Sigmoid colon (tissue), 4 donors: ENCODE measurements around the gene PEPD.

Source experiments
- EP300 ChIP-seq, 4 donors: sonication (generic); formaldehyde crosslinking; IDR thresholded peaks; one replicate each; pipeline ENCODE4 v1.6.1; 2017; ENCODE audit warnings: antibody characterized with exemption in 4 of 4
- POLR2A ChIP-seq, 2 donors: fragments of 450-650 bp; IDR thresholded peaks; one replicate each; pipeline ENCODE4 v1.6.1; 2016; ENCODE audit warnings: antibody characterized with exemption in 2 of 2, mild to moderate bottlenecking in 2 of 2, moderate library complexity in 2 of 2
- POLR2AphosphoS5 ChIP-seq, 4 donors: sonication (generic); formaldehyde crosslinking; IDR thresholded peaks; one replicate each; pipeline ENCODE4 v1.6.1; 2017; ENCODE audit warnings: antibody characterized with exemption in 4 of 4
- TF ChIP-seq, protein P1 (sequence below), 4 experiments: fragments of 450-650 bp in 3 of 4; fragments of 200-600 bp in 1 of 4; IDR thresholded peaks; one replicate each; pipeline ENCODE4 v1.5.1; 2016 to 2019; ENCODE audit warnings: antibody characterized with exemption in 4 of 4, mild to moderate bottlenecking in 3 of 4, moderate library complexity in 2 of 4

GRCh38 chr19:33493401-33494275 is 28.0 kb downstream of the PEPD start:
- TF ChIP-seq, protein P1, sequence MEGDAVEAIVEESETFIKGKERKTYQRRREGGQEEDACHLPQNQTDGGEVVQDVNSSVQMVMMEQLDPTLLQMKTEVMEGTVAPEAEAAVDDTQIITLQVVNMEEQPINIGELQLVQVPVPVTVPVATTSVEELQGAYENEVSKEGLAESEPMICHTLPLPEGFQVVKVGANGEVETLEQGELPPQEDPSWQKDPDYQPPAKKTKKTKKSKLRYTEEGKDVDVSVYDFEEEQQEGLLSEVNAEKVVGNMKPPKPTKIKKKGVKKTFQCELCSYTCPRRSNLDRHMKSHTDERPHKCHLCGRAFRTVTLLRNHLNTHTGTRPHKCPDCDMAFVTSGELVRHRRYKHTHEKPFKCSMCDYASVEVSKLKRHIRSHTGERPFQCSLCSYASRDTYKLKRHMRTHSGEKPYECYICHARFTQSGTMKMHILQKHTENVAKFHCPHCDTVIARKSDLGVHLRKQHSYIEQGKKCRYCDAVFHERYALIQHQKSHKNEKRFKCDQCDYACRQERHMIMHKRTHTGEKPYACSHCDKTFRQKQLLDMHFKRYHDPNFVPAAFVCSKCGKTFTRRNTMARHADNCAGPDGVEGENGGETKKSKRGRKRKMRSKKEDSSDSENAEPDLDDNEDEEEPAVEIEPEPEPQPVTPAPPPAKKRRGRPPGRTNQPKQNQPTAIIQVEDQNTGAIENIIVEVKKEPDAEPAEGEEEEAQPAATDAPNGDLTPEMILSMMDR (IDR thresholded peaks at IDR 0.05), result no peak
- TF ChIP-seq EP300 (IDR thresholded peaks at IDR 0.05), result no peak
- TF ChIP-seq POLR2AphosphoS5 (IDR thresholded peaks at IDR 0.05), result no peak
- TF ChIP-seq POLR2A (IDR thresholded peaks at IDR 0.05), result no peak
